Endodermal cell (in vitro differentiated cells): ENCODE measurements around the gene KRTAP4-3. TPM values are rescaled to one million over a fixed set of nuclear protein-coding genes. Genes with fewer than 3 reads are reported as not detected.
"Not testable (repeated sequence)": the region's sequence is repeated elsewhere in the genome, so short reads cannot be mapped to it uniquely, and the experiment has no call there.

Experiments
- DNase-seq: peaks from one replicate; pipeline ENCODE4 v3.0.0-alpha.2; 2017
- H3K27ac ChIP-seq: 2 replicates; pipeline ENCODE4 v1.5.1; 2013; ENCODE audit warnings: mild to moderate bottlenecking, low read depth, low read length, moderate library complexity
- H3K27me3 ChIP-seq: 2 replicates; pipeline ENCODE4 v1.6.1; 2013; ENCODE audit warnings: mild to moderate bottlenecking, low read length, moderate library complexity; ENCODE audit not compliant: insufficient read depth, control insufficient read depth, poor library complexity, severe bottlenecking
- H3K36me3 ChIP-seq: 2 replicates; pipeline ENCODE4 v1.7.0; 2013; ENCODE audit warnings: mild to moderate bottlenecking, low read length, moderate library complexity; ENCODE audit not compliant: control insufficient read depth, insufficient read depth
- H3K4me1 ChIP-seq: one replicate; pipeline ENCODE4 v1.7.0; 2013; ENCODE audit warnings: low read length; ENCODE audit not compliant: control insufficient read depth, insufficient read depth
- H3K4me3 ChIP-seq: 2 replicates; pipeline ENCODE4 v1.5.1; 2013; ENCODE audit warnings: mild to moderate bottlenecking, low read length, moderate library complexity
- H3K9ac ChIP-seq: 2 replicates; pipeline ENCODE4 v1.6.1; 2013; ENCODE audit warnings: mild to moderate bottlenecking, low read length, moderate library complexity; ENCODE audit not compliant: poor library complexity, severe bottlenecking; ENCODE audit errors: extremely low read depth
- H3K9me3 ChIP-seq: 2 replicates; pipeline ENCODE4 v1.6.1; 2013; ENCODE audit warnings: mild to moderate bottlenecking, low read length, moderate library complexity; ENCODE audit not compliant: control insufficient read depth
- H3K27ac Mint-ChIP-seq: 2 replicates; pipeline ENCODE4 v1.8.0; 2020; ENCODE audit warnings: mixed read lengths
- H3K27me3 Mint-ChIP-seq: 2 replicates; pipeline ENCODE4 v1.8.0; 2021; ENCODE audit warnings: mild to moderate bottlenecking, mixed read lengths; ENCODE audit not compliant: insufficient read depth
- H3K36me3 Mint-ChIP-seq: 2 replicates; pipeline ENCODE4 v1.8.0; 2020; ENCODE audit warnings: low read depth, mixed read lengths
- H3K4me1 Mint-ChIP-seq: 2 replicates; pipeline ENCODE4 v1.8.0; 2020; ENCODE audit warnings: mixed read lengths
- H3K4me3 Mint-ChIP-seq: 2 replicates; pipeline ENCODE4 v1.8.0; 2020; ENCODE audit warnings: mild to moderate bottlenecking, moderate library complexity, mixed read lengths
- H3K9me3 Mint-ChIP-seq: 2 replicates; pipeline ENCODE4 v1.8.0; 2020; ENCODE audit warnings: mild to moderate bottlenecking, mixed read lengths
- WGBS, 2 experiments: methylation state at CpG; one replicate each; pipeline versions ENCODE4 v1.1.5 to v1.1.7; 2013; ENCODE audit warnings: missing lambda C conversion rate in 2 of 2, mixed read lengths in 1 of 2; ENCODE audit not compliant: insufficient coverage in 1 of 2, insufficient read length in 1 of 2; 5-methylcytosine and 5-hydroxymethylcytosine counted together
- total RNA-seq, 2 donors: library from RNA; stranded (reverse); fragmentation: NEBNext Ultra II Directional in 1 of 2; extraction: Animal tissue kit (Norgen Biotek cat#: 25700) in 1 of 2; gene quantifications; 2 replicates in 1 of 2; 3 replicates in 1 of 2; pipeline ENCODE4 v1.2.1, GENCODE V29; 2021
- TF ChIP-seq, protein P1 (sequence below): fragments of 200-600 bp; sonication (generic); conservative IDR thresholded peaks from 2 replicates; pipeline ENCODE4 v1.5.0; 2021; ENCODE audit warnings: antibody characterized with exemption, mild to moderate bottlenecking

The KRTAP4-3 gene
- total RNA-seq, 2 donors from 2014 or later = not detected

DNA sequence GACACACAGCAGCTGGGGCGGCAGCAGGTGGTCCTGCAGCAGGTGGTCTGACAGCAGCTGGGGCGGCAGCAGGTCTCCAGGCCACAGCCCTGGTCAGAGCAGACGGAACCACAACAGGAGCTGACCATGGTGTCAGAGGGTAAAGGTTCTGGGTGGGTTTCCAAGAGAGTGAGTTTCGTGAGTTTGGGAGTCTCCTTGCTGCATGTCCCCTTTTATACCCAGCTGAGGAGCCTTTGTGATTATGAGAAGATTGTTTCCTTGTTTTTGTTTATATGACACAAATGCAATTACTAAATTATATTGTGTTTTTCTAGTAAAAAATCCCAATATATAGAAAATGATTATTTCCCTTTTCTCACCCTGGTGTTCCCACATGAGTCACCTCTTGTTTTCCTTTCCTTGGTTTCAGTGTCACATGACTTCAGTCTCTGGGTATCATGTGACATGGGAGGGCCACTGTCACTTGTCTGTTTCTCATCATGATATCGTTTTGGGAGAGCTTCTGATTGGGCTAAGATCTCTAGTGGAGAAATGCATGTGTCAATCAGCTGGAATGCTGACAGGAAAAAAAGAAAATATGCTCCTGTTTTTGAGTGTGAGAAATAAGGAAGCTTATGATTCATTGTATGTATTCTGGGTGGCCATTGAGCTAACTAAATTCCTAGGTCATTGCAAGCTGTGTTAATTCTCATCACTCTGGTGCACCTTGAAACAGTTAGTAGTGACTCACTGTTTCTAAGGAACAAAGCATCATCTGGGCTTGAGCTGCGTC, 27.5 kb downstream of the KRTAP4-3 start, which contains the start of gene KRTAP4-6:
KRTAP4-6 (minus strand) TSS at position 185 of the 772 bp plus-strand sequence; CDS start at position 128, 57 bp downstream.
- no peaks in the 10 kb centered on the region for H3K36me3 ChIP-seq
- H3K4me1 ChIP-seq = no peaks in the 10 kb centered on the region
- H3K4me3 Mint-ChIP-seq = no peak within 1 kb of the TSS
- no peak within 1 kb of the TSS for H3K4me3 ChIP-seq
- no peak for DNase-seq
- H3K27ac ChIP-seq = no peak within 1 kb of the TSS
- no peak within 1 kb of the TSS for H3K9ac ChIP-seq
- peaks cover 2% of the 10 kb centered on the region for H3K36me3 Mint-ChIP-seq
- peaks cover 41% of the 10 kb centered on the region for H3K9me3 Mint-ChIP-seq
- WGBS, 2 experiments = 55 to 86% methylated on average over 2 to 6 of the region's 6 CpGs
- TF ChIP-seq, protein P1, sequence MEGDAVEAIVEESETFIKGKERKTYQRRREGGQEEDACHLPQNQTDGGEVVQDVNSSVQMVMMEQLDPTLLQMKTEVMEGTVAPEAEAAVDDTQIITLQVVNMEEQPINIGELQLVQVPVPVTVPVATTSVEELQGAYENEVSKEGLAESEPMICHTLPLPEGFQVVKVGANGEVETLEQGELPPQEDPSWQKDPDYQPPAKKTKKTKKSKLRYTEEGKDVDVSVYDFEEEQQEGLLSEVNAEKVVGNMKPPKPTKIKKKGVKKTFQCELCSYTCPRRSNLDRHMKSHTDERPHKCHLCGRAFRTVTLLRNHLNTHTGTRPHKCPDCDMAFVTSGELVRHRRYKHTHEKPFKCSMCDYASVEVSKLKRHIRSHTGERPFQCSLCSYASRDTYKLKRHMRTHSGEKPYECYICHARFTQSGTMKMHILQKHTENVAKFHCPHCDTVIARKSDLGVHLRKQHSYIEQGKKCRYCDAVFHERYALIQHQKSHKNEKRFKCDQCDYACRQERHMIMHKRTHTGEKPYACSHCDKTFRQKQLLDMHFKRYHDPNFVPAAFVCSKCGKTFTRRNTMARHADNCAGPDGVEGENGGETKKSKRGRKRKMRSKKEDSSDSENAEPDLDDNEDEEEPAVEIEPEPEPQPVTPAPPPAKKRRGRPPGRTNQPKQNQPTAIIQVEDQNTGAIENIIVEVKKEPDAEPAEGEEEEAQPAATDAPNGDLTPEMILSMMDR = no peak
- no peak within 1 kb of the TSS for H3K27ac Mint-ChIP-seq
- peaks cover 3% of the 10 kb centered on the region for H3K27me3 Mint-ChIP-seq
- H3K9me3 ChIP-seq = peaks cover 5% of the 10 kb centered on the region
- H3K4me1 Mint-ChIP-seq = no peaks in the 10 kb centered on the region
- no peaks in the 10 kb centered on the region for H3K27me3 ChIP-seq

DNA sequence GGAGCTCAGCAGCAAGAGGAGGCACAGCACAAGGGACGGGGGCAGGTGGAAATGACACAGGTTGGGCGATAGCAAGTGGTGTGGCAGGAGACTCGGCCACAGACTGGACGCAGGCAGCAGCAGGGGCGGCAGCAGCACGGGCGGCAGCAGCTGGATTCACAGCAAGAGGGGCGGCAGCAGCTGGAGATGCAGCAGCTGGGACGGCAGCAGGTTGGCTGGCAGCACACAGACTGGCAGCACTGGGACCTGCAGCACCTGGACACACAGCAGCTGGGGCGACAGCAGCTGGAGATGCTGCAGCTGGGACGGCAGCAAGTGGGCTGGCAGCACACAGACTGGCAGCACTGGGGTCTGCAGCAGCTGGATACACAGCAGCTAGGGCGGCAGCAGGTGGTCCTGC, 28.2 kb downstream of the KRTAP4-3 start:
- not testable (repeated sequence) for H3K36me3 Mint-ChIP-seq, H3K27ac Mint-ChIP-seq, H3K4me1 Mint-ChIP-seq, H3K27me3 Mint-ChIP-seq, H3K36me3 ChIP-seq, H3K4me3 Mint-ChIP-seq, H3K27ac ChIP-seq, H3K9ac ChIP-seq, H3K9me3 ChIP-seq, H3K4me3 ChIP-seq, H3K27me3 ChIP-seq, H3K4me1 ChIP-seq, DNase-seq
- 90 to 92% methylated on average over 11 to 12 of the region's 12 CpGs for WGBS, 2 experiments
- peaks cover 38% of the 10 kb centered on the region for H3K9me3 Mint-ChIP-seq

DNA sequence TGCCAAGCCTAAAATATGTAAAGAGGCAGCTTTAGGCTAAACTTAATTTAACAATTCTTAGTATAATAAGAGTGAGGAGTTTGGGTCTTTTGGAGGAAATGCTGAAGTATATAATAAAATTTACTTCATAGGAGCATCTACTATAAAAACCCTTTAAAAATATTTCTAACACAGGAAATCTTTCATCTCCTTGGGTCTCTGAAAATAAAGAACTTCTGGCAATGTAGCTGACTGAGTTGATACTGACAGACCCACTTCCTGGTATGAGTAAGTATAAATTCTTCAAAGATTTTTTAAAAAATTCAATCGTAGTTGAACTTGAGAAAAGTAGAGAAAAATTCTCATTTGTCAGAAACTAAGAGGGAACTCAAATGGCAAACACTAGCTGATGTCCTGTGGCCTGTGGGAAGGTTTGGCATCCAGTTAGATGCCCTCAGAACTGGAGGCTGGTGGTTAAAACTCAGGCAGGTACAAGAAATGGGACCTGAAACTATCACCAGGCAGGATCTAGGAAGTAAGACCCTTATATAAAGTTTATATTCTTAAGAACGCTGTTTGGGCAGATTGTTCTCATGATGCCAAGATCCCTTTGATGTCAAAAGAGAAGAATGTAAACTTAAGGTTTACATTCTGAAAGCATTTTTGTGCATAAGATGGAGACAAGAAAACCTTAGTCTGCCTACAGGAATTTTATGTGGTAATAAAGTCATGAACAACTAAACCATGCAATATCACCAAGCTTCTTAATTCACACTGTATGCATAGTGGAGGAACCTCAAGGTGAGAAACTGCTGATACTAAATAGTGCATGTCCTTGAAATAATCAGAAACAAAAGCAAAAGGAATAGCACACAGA, 33.9 kb downstream of the KRTAP4-3 start:
- DNase-seq = no peak
- no peaks in the 10 kb centered on the region for H3K4me1 Mint-ChIP-seq
- no peaks in the 10 kb centered on the region for H3K36me3 Mint-ChIP-seq
- WGBS, 2 experiments = 85 to 95% methylated on average over 2 of the region's 2 CpGs
- Histone ChIP-seq H3K27me3 (no peaks in the 10 kb centered on the region), H3K27ac (no peak overlapping the region), H3K4me3 (no peak overlapping the region), H3K9ac (no peak overlapping the region), H3K36me3 (no peaks in the 10 kb centered on the region), H3K4me1 (no peaks in the 10 kb centered on the region), H3K9me3 (no peaks in the 10 kb centered on the region)
- H3K27me3 Mint-ChIP-seq = no peaks in the 10 kb centered on the region
- TF ChIP-seq, protein P1 = no peak
- no peak overlapping the region for H3K27ac Mint-ChIP-seq
- no peaks in the 10 kb centered on the region for H3K9me3 Mint-ChIP-seq
- no peak overlapping the region for H3K4me3 Mint-ChIP-seq
